Measurements from ENCODE around the gene NECTIN3.

GRCh38 chr3:111096487-111097209 is 25.0 kb downstream of the NECTIN3 start:
- TF ChIP-seq CTCF (IDR thresholded peaks at IDR 0.05; ENCODE audit: low read depth, low read length) (no peak), EZH2phosphoT487 (IDR thresholded peaks at IDR 0.05; ENCODE audit: low read depth) (no peak)

Measured in OCI-LY3 (cell line).